Lung microvascular endothelial cell (primary cell): ENCODE results near the gene ZDHHC3. TPM values are rescaled to one million over a fixed set of nuclear protein-coding genes. Genes with fewer than 3 reads are reported as not detected.
A peak's percentile ranks its signal among the peaks of the same experiment; 100 is the strongest.

Experiments
- DNase-seq, 2 donors: peaks; one replicate each; pipeline versions ENCODE4 v3.0.0 to v3.0.0-alpha.2; 2010; ENCODE audit warnings: low read depth in 2 of 2
- total RNA-seq: library from RNA; depleted of rRNA; stranded (reverse); fragments of >200 nt; gene quantifications from 2 replicates; pipeline ENCODE4 v1.2.1, GENCODE V29; 2014

The ZDHHC3 gene, protein sequence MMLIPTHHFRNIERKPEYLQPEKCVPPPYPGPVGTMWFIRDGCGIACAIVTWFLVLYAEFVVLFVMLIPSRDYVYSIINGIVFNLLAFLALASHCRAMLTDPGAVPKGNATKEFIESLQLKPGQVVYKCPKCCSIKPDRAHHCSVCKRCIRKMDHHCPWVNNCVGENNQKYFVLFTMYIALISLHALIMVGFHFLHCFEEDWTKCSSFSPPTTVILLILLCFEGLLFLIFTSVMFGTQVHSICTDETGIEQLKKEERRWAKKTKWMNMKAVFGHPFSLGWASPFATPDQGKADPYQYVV
- 57.1 and 61.5 TPM in 2 replicates for total RNA-seq

DNA sequence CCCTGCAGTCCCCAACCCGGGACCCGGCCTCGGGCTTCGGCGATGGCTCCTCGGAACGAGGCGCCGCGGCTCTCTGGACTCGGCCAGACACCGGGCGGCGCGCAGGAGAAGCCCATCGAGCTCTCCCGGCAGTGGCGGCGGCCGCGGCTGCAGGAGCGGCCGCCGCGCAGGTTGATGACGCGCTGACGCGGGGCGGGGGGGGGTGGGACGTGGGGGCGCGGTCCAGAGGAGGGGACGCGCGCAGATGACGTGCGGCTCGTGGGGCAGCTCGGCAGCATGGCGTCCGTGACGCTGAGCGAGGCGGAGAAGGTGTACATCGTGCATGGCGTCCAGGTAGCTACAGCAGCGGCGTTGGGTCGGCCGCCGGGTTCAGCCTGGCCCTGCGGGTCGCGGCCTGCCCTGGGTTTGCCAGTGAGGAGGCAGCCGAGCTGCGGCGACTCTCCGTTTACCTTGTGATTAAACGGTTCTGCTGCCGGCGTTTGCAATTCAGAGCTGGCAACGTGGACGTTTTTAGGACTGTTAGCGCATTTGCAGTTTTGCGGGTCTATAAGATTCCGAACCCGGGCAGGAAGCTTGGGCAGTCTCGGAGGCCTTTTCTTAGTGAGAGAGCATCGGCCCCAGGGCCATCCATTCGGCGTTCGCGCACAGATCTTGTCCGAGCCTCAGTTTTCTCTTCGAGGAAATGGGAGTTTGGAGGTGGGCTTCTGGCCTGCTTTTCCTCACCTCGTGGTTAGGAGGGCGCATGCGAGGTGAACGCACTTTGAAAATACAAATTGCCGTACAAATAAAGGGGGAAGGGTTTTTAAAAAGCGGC is at the start of gene ZDHHC3, which contains the start of gene EXOSC7:
Gene ZDHHC3, minus strand, starts transcription at position 173 of the 814 bp plus-strand sequence. CDS start 16,738 bp downstream, outside the sequence.
Gene EXOSC7, plus strand, starts transcription at position 243 of the 814 bp plus-strand sequence. Its CDS starts 34 bp downstream, at position 277.
- peak; percentile 91 to 95 for DNase-seq

DNA sequence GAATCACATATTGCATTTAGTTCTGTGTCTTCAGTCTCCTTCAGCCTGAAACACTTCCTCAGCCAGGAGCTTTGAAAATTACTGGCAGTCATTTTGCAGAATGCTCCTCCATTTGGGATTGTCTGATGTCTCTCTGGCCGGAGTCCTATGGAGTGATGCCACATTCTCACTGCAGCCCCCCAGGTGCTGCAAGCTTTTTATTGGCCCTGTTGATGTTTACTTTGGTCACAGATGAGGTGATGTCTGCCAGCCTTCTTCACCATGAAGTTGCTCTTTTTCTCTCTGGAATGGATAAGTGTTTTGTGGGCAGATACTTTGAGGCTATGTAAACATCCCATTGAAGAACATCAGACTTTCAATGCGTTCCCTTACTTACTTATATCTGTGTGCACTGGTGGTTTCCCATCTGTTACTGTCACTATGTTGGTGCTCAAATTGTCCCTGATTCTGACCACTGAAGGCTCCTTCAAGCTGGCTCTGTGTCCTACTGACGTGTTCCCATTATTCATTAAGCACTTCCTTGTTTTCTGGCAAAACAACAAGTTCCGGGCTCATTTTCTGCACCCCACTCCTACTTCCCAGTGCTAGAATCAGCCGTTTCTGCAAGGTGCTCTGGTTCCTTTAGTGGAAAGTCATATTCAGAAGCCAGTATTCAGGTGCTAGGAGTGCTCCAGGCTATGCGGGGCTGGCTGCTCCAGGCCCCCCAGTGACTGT is 48.7 kb upstream of the ZDHHC3 start:
- DNase-seq = peak in 1 of 2 donors; percentile 23

DNA sequence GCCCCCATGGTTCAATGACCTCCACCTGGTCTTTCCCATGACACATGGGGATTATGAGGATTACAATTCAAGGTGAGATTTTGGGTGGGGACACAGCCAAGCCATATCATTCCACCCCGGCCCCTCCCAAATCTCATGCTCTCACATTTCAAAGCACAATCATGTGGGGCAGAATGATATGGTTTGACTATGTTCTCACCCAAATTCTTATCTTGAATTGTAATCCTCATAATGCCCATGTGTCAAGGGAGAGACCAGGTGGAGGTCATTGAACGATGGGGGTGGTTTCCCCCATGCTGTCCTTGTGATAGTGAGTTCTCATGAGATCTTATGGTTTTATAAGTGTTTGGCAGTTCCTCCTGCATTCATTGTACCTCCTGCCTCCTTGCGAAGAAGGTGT is 47.7 kb upstream of the ZDHHC3 start:
- DNase-seq = no peak

DNA sequence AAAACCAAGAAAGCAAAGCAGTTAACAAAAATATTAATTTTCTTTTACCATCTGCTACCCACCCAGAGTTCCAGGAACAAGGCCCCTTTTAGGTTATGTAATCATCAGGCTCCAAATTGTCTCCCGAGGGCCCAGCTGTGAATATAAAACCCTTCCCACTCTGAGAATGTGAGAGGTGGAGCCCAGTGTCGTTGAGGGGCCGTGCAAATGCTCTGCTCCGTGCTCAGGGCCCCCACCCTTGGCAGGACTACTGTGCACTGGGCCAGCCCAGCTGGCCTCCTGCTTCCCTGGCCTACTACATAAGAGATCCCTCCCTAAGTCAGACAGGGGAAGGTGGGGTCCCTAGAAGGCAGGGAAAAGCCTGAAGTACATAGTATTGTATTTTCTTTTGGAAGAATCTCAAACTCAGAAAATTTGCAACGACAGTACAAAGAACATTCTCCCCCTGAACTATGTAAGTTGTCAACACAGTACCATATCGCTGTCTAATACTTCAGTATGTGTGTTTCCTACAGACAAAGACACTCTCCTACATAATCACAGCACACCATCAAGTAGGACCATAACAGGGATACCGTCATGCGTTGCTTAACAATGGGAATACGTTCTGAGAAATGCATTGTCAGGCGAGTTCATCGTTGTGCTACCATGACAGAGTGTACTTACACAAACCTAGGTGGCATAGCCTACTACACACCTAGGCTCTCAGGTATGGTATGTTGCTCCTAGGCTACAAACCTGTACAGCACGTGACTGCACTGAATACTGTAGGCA is 45.7 kb upstream of the ZDHHC3 start:
- DNase-seq = no peak

DNA sequence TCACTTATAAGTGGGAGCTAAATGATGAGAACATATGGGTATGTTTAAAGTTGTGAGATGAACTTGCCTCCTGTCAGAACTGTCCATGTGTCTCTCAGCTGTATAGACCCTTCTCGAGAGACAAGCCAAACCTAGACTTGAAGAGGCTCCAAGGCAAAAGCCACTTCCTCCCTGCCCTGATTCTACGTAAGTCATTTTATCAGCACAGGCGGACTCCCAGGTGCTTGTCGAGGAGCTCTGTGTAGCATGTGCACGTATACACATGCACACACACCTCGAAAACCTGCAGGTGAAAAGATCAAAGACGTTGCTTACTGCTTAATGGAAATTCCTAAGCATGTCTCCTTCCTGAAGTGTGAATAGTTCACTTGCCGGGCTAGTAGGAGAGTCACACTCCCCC is 44.6 kb upstream of the ZDHHC3 start:
- no peak for DNase-seq

DNA sequence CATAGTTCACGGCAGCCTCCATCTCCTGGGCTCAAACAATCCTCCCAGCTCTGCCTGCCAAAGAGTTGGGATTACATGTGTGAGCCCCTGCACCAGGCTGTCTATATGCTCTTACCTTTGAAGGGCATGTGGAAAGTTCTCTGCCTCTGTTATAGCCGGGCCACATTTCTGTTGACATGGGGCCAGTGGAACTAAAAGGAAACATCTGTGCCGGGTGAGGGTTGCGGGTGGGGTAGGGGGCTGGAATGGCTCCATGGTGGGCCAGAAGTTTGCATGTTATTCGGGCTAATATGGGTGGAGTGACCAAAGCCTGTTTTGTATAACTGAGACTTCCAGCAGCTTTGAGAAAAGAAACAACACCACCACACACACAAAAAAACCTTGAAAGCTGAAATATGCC is 41.8 kb upstream of the ZDHHC3 start:
- peak in 1 of 2 donors; percentile 80 for DNase-seq

DNA sequence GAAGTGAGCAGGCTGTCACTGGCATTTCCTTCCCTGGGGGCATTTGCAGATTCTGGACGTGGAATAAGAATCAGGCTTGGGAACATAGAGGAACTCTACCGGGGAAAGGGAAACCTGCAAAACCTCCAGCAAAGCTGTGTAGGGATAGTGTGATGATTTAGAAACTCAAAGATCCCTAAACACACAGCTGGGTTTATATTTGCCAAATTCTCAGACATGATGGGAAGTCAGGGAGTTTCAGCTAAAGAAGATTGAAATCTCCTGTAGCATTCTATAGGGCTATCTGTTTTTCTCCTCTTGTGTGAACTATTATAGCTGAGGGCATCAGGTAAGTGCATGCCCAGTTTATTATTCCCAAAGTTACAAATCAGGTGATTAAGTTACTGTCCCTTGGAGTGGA is 40.9 kb upstream of the ZDHHC3 start:
- no peak for DNase-seq

DNA sequence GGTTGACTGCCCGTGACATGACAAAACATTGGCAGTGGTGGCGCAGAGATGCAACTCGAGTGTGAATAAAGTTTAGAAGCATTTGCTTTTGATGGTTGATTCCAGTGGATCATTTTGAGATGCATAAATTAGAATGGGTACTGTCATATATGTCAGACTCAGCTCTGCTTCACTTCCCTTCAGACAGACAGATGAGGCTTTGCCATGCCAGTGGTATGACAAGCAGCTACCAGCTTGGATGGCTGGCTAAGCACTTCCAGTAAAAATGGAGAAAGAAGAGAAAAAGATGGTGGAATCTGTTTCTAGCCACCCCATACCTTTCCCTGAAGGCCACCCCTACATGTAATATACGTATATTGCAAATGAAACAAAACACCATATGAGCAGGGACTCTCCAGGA is 36.6 kb upstream of the ZDHHC3 start:
- no peak for DNase-seq

DNA sequence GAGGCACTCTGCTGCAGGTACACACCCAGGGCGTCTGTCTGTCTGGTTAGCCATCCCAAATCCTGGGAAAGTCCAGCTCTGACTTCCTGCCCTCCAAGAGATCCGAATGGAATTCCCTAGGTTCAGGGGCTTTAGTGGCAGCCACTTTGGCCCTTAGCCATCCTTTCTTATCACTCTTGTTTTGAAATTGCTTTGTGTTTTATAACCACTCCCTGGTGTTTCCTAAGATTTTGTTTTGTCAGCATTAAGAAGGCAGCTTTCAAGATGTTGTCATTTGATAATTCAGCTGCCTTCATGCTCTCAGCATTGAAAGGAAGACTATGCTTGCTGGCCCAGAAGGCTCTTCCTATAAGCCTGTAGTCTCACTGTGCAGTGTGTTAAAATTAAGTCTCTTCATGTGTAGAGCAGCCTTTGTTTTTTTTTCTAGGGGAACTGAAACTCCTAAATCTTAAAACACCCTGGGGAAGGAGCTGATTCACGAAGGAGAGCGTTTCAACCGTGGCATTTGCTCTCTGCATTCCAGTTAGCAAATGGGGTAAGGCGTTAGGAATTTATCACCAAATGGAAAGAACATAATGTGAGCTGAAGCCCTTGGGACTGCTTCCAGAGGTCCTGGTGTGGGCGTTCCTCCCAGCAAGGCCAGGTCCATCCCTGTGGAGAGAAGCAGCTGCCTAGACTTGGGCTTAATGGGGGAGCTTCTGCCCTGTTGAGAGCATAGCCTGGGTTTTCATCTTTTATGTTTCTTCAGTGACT is 36.0 kb upstream of the ZDHHC3 start:
- peak; percentile 76 to 83 for DNase-seq

DNA sequence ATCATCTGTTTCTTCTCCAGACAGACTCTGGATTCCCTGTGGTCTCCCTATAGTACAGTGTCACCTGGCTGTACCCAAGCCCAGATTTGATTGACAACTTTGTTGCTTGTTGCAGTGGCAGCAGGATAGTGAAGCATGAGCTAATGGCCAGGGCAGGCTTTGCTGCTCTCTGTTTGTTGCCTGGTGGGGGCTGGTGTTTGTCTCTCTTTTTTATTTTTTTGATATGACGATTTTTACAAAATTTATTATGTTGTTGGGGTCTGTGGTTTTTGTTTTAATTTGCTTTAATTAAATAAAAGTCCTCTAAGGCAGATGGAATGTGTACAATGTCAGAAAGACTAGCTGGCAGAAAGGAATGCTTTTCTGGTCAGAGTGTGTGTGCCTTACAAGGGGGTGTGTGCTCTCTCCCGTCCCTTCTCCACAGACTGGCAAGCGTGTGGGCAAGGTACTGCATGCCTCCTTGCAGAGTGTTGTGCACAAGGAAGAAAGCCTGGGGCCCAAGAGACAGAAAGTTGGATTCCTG is 34.9 kb upstream of the ZDHHC3 start:
- DNase-seq = peak in 1 of 2 donors; percentile 28

DNA sequence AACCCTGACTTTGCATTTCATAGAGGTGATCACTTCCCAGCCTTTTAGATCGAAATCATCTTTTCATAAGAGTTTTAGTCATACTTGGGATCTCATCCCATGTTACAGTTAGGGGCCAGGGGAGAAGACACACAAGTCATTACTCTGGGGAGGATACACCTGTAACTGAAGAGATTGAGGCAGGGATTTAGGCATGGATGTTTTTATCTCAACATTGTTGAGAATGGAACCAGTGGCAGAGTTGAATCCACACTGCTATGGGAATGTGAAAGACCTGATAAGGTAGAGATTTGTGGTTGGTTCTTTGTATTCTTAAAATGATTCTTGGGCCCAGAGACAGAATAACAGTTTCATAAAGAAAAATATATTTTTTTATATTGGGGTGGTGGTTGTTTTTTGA is 33.9 kb upstream of the ZDHHC3 start:
- no peak for DNase-seq

DNA sequence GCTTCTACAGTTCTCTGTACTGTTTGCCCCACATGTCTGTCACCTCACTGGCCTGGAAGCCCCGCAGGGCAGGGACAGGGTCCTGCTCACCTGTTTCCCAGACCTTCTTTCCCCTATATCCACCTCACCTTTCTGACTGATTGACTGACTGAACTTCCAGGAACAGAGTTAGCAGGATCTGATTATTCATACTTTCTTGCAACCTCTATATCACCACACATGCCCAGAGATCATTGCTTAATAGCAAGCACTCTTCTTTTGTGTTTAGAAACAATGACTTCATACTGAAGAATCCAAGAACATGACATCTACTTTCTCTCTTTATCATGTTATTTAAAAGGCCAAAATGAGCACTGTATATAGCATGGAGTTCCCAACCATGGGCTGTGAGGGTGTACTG is 32.1 kb upstream of the ZDHHC3 start:
- DNase-seq = no peak

DNA sequence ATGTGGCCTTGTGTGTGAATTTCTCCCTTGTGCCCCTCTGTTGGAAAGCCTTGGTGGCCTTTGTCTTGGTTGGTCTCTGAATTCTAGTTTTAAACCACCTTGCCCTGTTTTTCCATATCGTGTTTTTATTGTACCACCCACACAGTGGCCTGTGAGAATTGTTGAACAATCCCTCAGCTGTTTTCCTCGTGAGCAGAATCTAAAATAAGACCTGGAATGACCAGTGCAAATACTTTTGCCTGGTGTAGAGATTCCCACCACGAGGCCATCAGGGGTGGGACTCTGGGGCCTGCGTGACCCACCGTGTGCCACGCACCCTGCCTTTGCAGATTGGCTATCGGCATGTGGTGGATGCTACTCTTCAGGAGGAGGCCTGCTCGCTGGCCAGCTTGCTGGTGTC is 31.1 kb upstream of the ZDHHC3 start:
- no peak for DNase-seq

DNA sequence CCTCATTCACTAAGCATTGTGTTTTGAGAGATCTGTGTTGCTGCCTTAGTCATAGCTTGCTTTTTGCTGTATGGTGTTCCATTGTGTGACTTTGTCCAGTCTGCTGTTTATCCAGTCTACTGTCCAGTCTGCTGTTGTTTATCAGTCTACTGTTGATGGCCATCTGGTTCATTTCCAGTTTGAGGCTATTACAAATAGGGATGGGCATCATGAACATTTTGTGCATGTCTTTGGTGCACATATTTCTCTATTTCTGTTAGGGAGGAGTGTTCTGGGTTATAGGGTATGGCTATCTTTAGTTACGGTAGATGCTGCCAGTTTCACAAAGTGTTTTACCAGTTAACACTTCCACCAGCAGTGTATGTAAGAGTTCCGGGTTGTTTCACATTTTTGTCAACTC is 27.9 kb upstream of the ZDHHC3 start:
- DNase-seq = peak in 1 of 2 donors; percentile 73

DNA sequence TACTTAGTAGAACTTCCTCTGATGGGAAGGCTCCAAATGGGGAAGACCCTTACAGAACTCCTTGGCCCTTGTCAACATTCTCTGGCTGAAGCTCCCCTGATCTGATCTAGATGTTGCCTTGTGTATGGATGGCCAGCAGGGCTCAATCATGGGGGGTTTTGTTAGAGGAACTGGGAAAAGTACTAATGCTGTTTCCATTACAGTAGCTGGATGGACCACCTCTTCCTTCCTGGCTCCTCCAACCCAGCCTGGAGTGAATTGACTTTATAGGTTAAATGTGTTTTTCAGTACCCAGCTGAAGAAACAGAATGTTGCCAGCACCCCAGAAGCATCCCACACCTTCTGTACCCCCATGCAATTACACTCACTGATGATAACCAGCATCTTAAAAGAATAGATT is 27.4 kb upstream of the ZDHHC3 start:
- DNase-seq = peak in 1 of 2 donors; percentile 89

DNA sequence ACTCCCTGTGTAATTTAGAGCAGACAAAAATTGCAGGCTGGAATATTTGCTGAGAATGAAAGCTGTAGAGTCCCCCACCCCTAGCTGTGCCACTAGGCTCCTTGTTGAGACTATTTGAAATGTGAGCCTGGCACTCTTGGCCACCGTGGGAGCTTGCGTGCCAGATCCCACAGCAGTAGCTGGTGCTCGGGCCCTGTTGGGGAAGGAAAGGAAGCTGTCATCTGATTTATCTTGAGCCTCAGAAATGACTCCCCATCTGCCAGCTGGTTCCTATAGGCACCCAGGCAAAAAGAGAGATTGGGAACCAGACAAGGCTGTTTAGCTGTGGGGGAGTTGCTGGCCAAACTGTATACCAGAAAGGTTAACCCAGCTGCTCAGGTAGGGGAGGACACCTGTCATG is 26.7 kb upstream of the ZDHHC3 start:
- no peak for DNase-seq

DNA sequence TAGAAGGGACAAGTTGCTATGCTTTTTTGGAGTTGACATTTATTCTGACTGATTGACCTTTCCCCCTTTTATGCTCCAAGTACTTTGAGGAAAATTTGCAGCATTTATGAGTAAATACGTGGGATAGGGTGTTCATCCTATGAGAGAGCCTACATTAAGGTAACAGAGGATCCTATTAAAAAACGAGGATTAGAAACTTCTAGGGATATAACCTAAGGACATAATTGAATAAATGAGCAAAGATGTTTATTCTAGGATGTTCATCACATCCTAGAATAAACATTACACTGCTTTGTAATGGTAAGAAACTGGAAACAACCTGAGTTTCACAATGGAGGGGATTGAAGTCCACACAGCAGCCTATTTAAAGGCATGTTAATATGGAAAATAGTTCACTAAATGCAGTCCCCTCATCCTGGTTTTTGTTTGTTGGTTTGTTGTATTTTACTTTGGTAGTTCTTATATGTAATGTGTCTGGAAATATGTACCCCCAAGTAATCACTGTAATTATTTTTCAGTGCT is 26.2 kb upstream of the ZDHHC3 start:
- peak in 1 of 2 donors; percentile 44 for DNase-seq

DNA sequence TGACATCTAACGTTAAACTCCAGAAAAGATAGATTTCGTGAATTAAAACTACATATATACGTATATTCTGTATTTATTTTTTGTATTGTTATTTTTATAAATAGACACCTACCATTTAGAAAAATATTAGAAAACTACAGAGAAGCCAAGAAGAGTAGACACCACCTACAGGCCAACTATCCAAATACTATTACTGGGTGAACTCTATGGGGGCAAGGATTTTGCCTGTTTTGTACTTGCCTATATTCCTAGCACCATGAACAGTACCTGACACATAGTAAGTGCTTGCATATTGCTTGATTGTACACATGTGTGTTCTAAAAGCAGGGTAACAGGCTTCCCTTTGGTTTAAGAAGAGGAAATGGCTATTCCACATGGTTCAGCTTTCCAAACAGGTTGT is 25.8 kb upstream of the ZDHHC3 start:
- peak in 1 of 2 donors; percentile 19 for DNase-seq

DNA sequence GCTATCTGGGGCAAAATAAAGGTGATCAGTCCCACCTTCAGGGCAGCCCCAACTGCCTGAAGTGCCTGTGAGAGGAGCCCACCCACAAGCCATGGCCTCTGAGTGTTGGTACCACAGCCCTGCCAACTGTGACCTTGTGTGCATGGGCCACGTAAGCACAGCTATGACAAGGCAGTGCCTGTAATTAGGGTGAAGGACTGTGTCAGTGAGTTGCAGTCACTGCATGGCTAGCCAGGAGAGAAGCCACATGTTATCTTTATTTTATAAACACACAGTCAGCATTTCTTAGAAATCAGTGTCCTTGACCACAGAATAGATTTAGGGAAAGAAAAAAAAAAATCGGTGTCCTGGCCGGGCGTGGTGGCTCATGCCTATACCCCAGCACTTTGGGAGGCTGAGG is 24.8 kb upstream of the ZDHHC3 start:
- DNase-seq = no peak

DNA sequence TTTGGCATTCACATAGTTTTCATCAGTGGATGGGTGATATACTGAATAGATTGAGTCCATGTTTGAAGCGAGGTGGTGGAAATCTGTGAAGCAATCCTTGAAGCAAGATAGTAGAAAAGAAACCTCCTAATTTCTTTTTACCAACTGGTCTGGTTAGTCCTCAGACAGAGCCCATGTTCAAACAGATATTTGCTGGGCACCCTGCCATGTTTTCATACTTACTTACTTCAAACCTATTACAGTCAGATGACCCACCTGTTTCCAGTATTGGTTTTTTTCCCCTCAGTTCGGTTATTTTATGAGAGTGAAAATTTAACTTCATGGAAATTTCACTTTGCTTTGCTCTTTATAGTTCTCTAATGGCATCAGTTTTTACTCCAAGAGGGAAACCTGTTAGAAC is 23.8 kb upstream of the ZDHHC3 start:
- peak in 1 of 2 donors; percentile 31 for DNase-seq
